Tongue (tissue), 3 donors: ENCODE measurements around the gene TRPM1. TPM values are rescaled to one million over a fixed set of nuclear protein-coding genes. Genes with fewer than 3 reads are reported as not detected.

Experiments used
- DNase-seq: peaks from one replicate; pipeline ENCODE4 v3.0.0-alpha.2; 2015
- small RNA-seq: library from RNA; depleted of rRNA; stranded (forward); fragments of <200 nt; gene quantifications from one replicate; pipeline ENCODE3, GENCODE V24; 2014; ENCODE audit warnings: low replicate concordance
- total RNA-seq: library from RNA; depleted of rRNA; stranded (reverse); fragments of >200 nt; gene quantifications from one replicate; pipeline ENCODE4 v1.2.3, GENCODE V29; 2014

Gene TRPM1
- total RNA-seq, 1 donor from 2014 or later: not detected

DNA sequence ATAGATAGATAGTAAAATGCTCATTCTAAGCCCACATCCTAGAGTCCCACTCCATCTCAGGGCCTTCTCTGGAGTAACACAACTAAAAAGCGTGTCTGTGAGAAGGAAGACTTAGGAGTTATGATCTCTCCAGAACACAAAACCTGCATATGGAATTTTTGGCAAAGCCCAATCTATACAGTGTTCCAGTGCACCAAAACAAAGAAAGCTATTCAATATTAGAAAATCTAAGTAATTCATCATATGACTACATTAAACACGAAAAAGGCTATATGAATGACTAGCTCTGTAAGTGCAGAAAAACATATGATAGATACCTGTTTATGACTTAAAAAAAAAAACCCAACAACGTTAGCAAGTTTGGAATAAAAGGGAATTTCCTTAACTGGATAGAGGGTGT is 137.8 kb downstream of the TRPM1 start:
- DNase-seq: no peak

DNA sequence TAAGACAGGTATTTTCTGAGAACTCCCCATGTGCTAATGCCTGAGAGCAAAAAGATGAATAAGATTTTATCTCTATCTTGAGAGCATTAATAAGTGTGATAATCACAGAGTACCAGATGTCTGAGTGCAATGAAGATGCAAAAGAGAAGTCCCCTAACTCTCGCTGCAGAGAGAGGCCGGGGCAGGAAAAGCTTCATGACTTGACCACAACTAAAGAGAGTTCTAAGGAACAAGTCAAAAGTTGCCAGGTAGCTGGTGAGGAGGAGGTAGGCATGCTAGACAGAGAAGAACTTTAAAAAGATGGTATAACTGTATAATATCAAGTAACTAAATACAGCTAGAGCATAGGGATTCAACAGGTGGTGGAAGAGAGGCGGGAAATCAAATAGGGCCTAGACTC is 138.9 kb downstream of the TRPM1 start:
- no peak for DNase-seq

DNA sequence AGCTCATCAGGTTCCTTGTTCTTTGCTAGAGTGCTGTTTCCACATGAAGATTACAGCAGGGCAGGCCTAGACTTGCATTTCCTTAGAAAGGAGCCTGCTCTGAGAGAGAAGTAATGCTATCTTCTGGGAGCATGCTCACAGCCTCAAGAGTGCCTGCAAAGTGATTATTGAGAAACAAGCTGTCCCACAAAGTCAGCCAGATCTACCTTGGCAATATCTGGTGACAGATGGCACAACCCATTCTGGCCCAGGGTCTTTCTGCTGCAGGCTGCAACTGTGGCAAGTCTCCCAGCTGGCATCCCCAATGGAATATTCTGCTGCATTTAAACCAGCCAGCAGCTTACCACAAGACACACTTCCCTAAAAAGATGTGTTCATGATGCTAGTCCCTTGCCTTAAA is 139.4 kb downstream of the TRPM1 start:
- DNase-seq: peak; percentile 37

GRCh38 chr15:30958219-30958618 is 143.3 kb downstream of the TRPM1 start:
- no peak for DNase-seq

DNA sequence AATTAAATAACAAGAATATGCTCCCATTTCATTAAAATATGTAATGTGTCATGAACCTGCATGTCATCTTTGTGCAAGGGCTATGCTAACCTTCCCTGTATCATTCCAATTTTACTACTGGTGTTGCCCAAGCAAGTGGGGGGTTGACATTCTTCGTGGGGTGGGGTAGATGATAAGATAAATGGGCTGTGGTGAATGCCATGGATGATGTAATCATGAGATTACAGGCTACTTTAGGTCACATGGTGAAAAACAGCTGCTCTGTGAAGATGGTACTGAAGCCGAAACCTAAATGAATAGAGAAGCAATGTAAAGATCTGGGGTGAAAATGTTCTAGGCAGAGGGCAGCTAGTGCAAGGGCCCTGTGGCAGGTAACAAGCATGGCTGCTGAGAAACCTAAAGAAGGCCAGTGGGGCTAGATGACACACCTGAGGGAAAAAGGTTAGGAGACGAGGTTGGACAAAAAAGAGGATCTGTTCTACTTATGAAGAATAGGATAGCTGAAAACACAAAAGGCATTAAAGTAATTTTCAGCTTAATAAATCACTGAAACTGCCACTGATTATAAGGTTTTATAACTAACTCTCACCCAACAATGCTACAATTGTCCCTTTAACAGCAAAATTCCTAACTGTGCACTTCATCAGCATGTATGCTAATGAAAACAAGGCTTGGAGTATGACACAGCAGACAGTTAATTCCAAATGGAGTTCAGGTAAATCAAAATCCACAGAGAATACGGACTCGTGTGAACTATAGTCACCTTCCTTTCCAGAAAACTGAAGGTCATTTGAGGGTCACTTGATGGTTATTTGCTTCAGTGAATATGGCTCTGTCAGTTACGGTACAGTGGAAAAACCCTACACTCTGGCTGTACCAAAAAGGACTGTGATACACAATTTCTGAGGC is 145.1 kb downstream of the TRPM1 start:
- no peak for DNase-seq

- no peak for DNase-seq
Measured at GRCh38 chr15:30954674-30955073, 146.9 kb downstream of the TRPM1 start.

- no peak for DNase-seq
Measured at GRCh38 chr15:30953731-30954378, 147.7 kb downstream of the TRPM1 start.

DNA sequence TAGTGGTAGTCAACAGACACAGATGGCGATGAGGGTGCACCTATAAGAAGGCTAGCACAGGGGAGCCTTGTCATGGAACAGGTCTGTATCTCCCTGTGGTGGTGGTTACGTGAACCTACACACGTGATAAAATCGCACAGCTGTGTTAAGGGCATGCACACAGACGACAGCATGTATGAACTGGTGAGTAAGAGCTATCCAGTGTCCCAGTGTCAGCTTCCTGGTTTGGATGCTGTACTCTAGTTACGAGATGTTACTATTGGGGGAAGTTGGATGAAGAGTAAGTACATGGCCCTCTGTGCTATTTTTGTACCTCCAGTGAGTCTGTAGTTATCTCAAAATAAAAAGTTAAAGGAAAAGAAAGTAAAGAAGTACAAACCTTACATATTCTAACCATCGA is 148.3 kb downstream of the TRPM1 start:
- no peak for DNase-seq

Small RNAs within 50 kb of the gene (small RNA-seq; reads per million reads assigned to genes)
- not detected for gene MIR211
- not detected for gene RNU6-466P

Other genes with a start within 250 kb of the TRPM1 start
- 36.1 TPM for gene FAN1, start 197.8 kb downstream of the TRPM1 start, total RNA-seq
- gene MTMR10, start 110.1 kb downstream of the TRPM1 start, total RNA-seq: 41.5 TPM
- 37.5 TPM for gene KLF13, start 225.1 kb upstream of the TRPM1 start, total RNA-seq